Vagina (tissue), 2 donors: ENCODE data around the gene VPS50.

Source experiments
- POLR2A ChIP-seq, 2 donors: fragments of 450-650 bp; IDR thresholded peaks; one replicate each; pipeline ENCODE4 v1.6.1; 2017; ENCODE audit warnings: antibody characterized with exemption in 2 of 2, mild to moderate bottlenecking in 2 of 2, moderate library complexity in 2 of 2
- POLR2AphosphoS5 ChIP-seq, 2 donors: sonication (generic); formaldehyde crosslinking; IDR thresholded peaks; one replicate each; pipeline ENCODE4 v1.9.0; 2017; ENCODE audit warnings: antibody characterized with exemption in 2 of 2, mild to moderate bottlenecking in 2 of 2, low read depth in 1 of 2; ENCODE audit not compliant: insufficient read depth in 1 of 2
- TF ChIP-seq, protein P1 (sequence below), 3 experiments: fragments of 450-650 bp in 2 of 3; fragments of 200-600 bp in 1 of 3; sonication (generic) in 1 of 3; IDR thresholded peaks; one replicate each; pipeline ENCODE4 v1.5.1; 2017 to 2019; ENCODE audit warnings: antibody characterized with exemption in 3 of 3, mild to moderate bottlenecking in 2 of 3, moderate library complexity in 2 of 3

DNA sequence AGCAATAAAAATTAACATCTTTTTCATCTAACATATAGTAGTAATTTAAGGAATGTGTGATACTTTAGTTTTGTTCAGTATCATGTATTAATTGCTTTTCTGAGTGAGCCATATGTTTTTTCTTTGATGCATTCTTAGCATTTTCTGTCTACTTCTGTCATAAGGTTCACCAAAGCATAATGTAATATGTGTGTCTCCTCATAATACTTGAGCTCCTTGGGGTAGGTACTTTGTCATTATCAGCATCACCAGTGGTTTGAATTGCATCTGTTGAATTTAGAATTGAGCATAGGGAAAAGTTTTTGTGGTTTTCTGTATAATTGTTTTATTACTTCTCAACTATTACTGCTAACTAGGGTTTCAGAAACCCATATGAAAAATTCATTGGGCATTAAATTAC lies 26.5 kb downstream of the VPS50 start:
- TF ChIP-seq, protein P1, sequence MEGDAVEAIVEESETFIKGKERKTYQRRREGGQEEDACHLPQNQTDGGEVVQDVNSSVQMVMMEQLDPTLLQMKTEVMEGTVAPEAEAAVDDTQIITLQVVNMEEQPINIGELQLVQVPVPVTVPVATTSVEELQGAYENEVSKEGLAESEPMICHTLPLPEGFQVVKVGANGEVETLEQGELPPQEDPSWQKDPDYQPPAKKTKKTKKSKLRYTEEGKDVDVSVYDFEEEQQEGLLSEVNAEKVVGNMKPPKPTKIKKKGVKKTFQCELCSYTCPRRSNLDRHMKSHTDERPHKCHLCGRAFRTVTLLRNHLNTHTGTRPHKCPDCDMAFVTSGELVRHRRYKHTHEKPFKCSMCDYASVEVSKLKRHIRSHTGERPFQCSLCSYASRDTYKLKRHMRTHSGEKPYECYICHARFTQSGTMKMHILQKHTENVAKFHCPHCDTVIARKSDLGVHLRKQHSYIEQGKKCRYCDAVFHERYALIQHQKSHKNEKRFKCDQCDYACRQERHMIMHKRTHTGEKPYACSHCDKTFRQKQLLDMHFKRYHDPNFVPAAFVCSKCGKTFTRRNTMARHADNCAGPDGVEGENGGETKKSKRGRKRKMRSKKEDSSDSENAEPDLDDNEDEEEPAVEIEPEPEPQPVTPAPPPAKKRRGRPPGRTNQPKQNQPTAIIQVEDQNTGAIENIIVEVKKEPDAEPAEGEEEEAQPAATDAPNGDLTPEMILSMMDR (IDR thresholded peaks at IDR 0.05): no peak
- TF ChIP-seq POLR2A (IDR thresholded peaks at IDR 0.05): no peak
- no peak for TF ChIP-seq POLR2AphosphoS5 (IDR thresholded peaks at IDR 0.05; ENCODE audit: insufficient read depth in 1 of 2, low read depth in 1 of 2)
